A673 (cell line): ENCODE results near the gene UPK3A.

ENCODE experiments used
- CTCF ChIP-seq: fragments of 300-800, 200-600 bp; sonication (generic); conservative IDR thresholded peaks from 2 replicates; pipeline ENCODE4 v1.5.1; 2017; ENCODE audit warnings: low read depth, mild to moderate bottlenecking, antibody characterized with exemption, low read length, moderate library complexity, mixed read lengths
- EZH2 ChIP-seq: fragments of 200-600 bp; sonication (generic); IDR thresholded peaks from 2 replicates; pipeline ENCODE4 v1.6.1; 2017; ENCODE audit warnings: borderline replicate concordance, low read depth, mild to moderate bottlenecking, mixed read lengths, antibody characterized with exemption, low read length; ENCODE audit not compliant: poor library complexity, severe bottlenecking

GRCh38 chr22:45291061-45291930, 6.5 kb downstream of the UPK3A start:
- TF ChIP-seq CTCF = no peak
- no peak for TF ChIP-seq EZH2
